ENCODE measurements around the gene AP2M1. TPM values are rescaled to one million over a fixed set of nuclear protein-coding genes. Genes with fewer than 3 reads are reported as not detected.

AP2M1 gene
- total and polyA plus RNA-seq, 5 experiments from 2014 or later: 181 to 271 (median 210) TPM

DNA sequence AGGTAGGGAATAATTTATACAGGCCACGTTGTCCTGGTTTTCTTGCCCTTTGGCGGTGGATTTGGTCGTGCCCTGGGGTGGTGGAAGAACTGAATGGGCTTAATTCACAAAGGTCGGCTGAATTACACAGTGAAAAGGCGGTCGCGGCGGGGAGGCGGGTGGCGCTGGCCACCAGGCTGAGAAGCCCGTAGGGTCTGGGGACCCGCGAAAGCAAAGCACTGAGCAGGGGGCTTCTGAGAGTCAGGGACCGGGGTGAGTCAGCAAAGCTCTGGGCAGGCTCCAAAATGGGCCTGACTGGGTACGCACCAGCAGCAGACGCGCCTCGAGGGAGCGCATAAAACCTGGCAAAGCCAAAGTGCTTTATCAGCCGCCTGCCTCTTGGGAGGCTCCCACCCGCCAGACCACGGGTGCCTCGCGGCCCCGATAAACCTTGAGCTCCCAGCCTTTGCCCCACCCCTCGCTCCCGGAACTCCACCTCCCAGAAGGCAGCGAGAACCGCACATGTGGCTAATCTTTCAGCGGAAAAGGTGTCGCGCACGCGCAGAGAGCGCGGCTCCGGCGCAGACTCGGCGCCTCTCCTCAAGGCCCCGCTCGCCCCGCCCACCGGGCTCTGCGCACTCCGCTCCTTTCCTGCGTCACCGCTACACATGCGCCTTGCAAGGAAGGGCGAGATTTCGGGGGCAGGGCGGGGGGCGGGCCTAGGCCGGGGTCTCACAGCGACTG lies 11.0 kb downstream of the AP2M1 start:
- H3K27me3 Mint-ChIP-seq: no peaks in the 10 kb centered on the region
- peaks cover 0 to 64% (median 14%) of the 10 kb centered on the region in 3 donors for H3K36me3 Mint-ChIP-seq
- peak overlapping the region; percentile 94 to 99 (median 97) for H3K4me3 Mint-ChIP-seq
- peak overlapping the region; percentile 89 to 99 (median 98) for H3K27ac Mint-ChIP-seq
- no peaks in the 10 kb centered on the region for H3K9me3 Mint-ChIP-seq
- POLR2A ChIA-PET: interaction anchor here (0.5 to 3.5 kb wide), 10 partner anchors 9 to 549 kb away, joined by 3 to 29 read pairs (median 4); partner anchors contain the start of gene PSMD2
- ATAC-seq (peak; percentile 92 to 93), DNase-seq (peak; percentile 93 to 100 (median 99))
- H3K4me1 Mint-ChIP-seq: peaks cover 22 to 54% (median 37%) of the 10 kb centered on the region in 4 donors

- Mint-ChIP-seq H3K9me3 (no peaks in the 10 kb centered on the region), H3K27ac (peak within 1 kb of the TSS; percentile 89 to 99 (median 98)), H3K27me3 (no peaks in the 10 kb centered on the region), H3K4me3 (peak within 1 kb of the TSS; percentile 94 to 99 (median 97)), H3K36me3 (peaks cover 0 to 64% (median 15%) of the 10 kb centered on the region in 3 donors), H3K4me1 (peaks cover 22 to 54% (median 37%) of the 10 kb centered on the region in 4 donors)
- DNase-seq (no peak), ATAC-seq (peak; percentile 26 to 31)
- POLR2A ChIA-PET: interaction anchor here (0.5 to 3.5 kb wide), 10 partner anchors 8 to 154 kb away, joined by 3 to 29 read pairs (median 4); partner anchors contain the start of genes EIF2B5 and PSMD2
Observed at GRCh38 chr3:184186184-184186901, 11.7 kb downstream of the AP2M1 start, which contains the start of gene ABCF3. ABCF3 (plus strand) TSS chr3:184186199; CDS start chr3:184186208, 9 bp downstream.

DNA sequence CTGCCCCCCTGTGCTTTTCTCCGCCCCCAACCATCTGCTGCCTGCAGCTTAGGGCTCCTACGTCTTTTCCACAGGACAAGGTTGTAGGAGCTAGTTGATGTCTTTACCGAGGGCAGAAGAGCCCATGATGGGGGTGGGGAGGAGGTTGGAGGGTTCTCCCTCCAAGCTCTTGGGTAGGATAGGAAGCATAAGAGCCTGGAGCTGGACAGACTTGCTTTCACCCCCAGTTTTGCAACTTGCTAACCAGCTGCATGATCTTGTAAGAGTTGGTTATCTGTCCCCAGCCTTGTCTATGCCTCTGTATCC lies 12.2 kb downstream of the AP2M1 start:
- no peak for ATAC-seq
- POLR2A ChIA-PET: interaction anchor here (1.0 to 3.5 kb wide), 3 partner anchors 13 to 52 kb away, joined by 3 to 29 read pairs (median 4); partner anchors contain the start of gene EIF2B5
- H3K36me3 Mint-ChIP-seq: peaks cover 0 to 65% (median 11%) of the 10 kb centered on the region in 3 donors
- H3K27ac Mint-ChIP-seq: peak overlapping the region in 9 of 10 donors; percentile 53 to 99 (median 98)
- no peaks in the 10 kb centered on the region for H3K9me3 Mint-ChIP-seq
- peak overlapping the region; percentile 94 to 99 (median 97) for H3K4me3 Mint-ChIP-seq
- DNase-seq: no peak
- H3K4me1 Mint-ChIP-seq: peaks cover 22 to 54% (median 37%) of the 10 kb centered on the region in 4 donors
- no peaks in the 10 kb centered on the region for H3K27me3 Mint-ChIP-seq

DNA sequence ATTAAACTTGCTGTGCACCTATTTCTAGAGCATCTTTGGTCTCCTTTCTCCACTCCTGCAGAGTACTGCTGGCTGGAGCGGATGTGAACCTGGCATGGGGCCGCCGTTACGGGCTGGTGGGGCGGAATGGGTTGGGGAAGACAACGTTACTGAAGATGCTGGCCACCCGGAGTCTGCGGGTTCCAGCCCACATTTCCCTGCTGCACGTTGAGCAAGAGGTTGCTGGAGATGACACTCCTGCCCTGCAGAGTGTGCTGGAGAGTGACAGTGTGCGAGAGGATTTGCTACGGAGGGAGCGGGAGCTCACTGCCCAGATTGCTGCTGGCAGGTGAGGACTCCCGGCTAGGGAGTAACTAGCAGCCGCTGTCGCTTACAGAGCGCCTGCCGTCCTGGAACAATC lies 13.4 kb downstream of the AP2M1 start:
- peak overlapping the region in 3 of 10 donors; percentile 28 to 44 (median 41) for H3K27ac Mint-ChIP-seq
- H3K4me3 Mint-ChIP-seq: peak overlapping the region in 9 of 10 donors; percentile 11 to 99 (median 68)
- peaks cover 0 to 67% (median 3%) of the 10 kb centered on the region in 3 donors for H3K36me3 Mint-ChIP-seq
- POLR2A ChIA-PET: interaction anchor here (1.3 kb wide), 1 partner anchor 53 kb away, joined by 4 read pairs; the partner anchor contains the start of gene EIF2B5
- peaks cover 22 to 54% (median 37%) of the 10 kb centered on the region in 4 donors for H3K4me1 Mint-ChIP-seq
- H3K27me3 Mint-ChIP-seq: no peaks in the 10 kb centered on the region
- no peaks in the 10 kb centered on the region for H3K9me3 Mint-ChIP-seq
- DNase-seq: no peak
- no peak for ATAC-seq

DNA sequence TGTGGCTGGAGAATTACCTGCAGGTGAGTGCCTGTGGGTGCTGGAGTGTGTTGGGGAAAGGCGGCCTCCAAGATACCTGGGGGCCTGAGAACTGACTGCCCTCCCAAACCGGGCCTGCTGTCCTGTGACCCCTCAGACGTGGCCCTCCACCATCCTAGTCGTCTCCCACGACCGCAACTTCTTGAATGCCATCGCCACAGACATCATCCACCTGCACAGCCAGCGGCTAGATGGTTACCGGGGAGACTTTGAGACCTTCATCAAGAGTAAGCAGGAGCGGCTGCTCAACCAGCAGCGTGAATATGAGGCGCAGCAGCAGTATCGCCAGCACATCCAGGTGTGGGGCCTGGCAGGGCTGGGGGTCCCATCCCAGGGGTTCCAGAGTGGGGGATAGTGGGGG lies 14.8 kb downstream of the AP2M1 start:
- Mint-ChIP-seq H3K4me3 (no peak overlapping the region), H3K36me3 (peaks cover 0 to 69% (median 3%) of the 10 kb centered on the region in 3 donors), H3K4me1 (peaks cover 22 to 52% (median 37%) of the 10 kb centered on the region in 4 donors), H3K9me3 (no peaks in the 10 kb centered on the region), H3K27me3 (no peaks in the 10 kb centered on the region), H3K27ac (peak overlapping the region in 1 of 10 donors; percentile 41)
- DNase-seq (no peak), ATAC-seq (no peak)
- POLR2A ChIA-PET: interaction anchor here (1.3 kb wide), 1 partner anchor 54 kb away, joined by 4 read pairs; the partner anchor contains the start of gene EIF2B5

DNA sequence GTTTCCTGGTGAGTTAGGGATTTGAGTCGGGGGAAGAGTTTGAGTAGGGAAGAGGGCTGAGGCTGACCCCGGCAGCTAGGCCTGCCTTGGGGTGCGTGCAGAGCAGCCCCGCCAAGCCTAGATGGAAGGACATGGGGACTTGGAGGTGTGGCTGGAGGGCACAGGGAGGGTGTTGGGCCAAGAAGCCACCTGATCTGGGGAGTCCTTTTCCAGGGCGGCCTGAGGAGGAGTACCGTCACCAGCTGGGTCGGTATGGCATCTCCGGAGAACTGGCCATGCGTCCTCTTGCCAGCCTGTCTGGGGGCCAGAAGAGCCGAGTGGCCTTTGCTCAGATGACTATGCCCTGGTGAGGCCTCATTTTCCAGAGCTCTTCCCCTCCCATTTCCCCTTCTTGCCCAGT lies 18.2 kb downstream of the AP2M1 start:
- no peak for ATAC-seq
- Mint-ChIP-seq H3K4me1 (peaks cover 8 to 26% (median 11%) of the 10 kb centered on the region in 4 donors), H3K36me3 (peaks cover 0 to 75% (median 3%) of the 10 kb centered on the region in 3 donors), H3K27me3 (no peaks in the 10 kb centered on the region), H3K4me3 (no peak overlapping the region), H3K9me3 (no peaks in the 10 kb centered on the region), H3K27ac (peak overlapping the region in 1 of 10 donors; percentile 69)
- POLR2A ChIA-PET: no interaction called here
- no peak for DNase-seq

- Mint-ChIP-seq H3K4me1 (peaks cover 0 to 14% (median 2%) of the 10 kb centered on the region in 4 donors), H3K4me3 (no peak overlapping the region), H3K27ac (peak overlapping the region in 2 of 10 donors; percentile 45 to 59), H3K27me3 (no peaks in the 10 kb centered on the region), H3K36me3 (peaks cover 0 to 67% (median 3%) of the 10 kb centered on the region in 3 donors), H3K9me3 (no peaks in the 10 kb centered on the region)
- POLR2A ChIA-PET: interaction anchor here (0.7 to 1.3 kb wide), 2 partner anchors 8 to 15 kb away, joined by 3 read pairs; partner anchors contain the start of gene ABCF3
- DNase-seq: no peak
- ATAC-seq: no peak
Observed at GRCh38 chr3:184193991-184194539, 19.4 kb downstream of the AP2M1 start.

DNA sequence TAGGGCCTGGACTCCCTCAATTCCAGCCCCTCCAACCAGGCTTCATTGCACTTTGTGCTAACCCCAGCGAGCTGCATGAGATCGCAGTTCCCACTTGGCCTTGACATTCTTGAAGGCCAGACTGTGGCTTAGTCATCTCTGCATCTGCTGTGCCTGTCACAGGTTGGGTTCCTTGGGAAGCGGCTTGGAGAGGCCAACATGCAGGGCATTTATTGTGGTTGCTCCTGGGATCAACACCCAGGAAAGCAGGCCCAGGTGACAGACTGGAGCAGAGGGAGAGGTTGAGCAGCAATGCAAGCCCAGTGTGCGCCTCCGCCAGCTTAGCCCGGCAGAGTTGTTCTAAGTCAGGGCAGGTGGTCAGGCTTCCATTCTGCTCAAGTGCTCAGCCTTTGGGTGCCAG lies 21.9 kb downstream of the AP2M1 start:
- H3K27ac Mint-ChIP-seq: peak overlapping the region in 2 of 10 donors; percentile 28 to 74
- no peaks in the 10 kb centered on the region for H3K9me3 Mint-ChIP-seq
- H3K4me1 Mint-ChIP-seq: peaks cover 0 to 3% (median 0%) of the 10 kb centered on the region in 4 donors
- H3K36me3 Mint-ChIP-seq: peaks cover 0 to 43% (median 0%) of the 10 kb centered on the region in 3 donors
- no peak for ATAC-seq
- H3K27me3 Mint-ChIP-seq: no peaks in the 10 kb centered on the region
- POLR2A ChIA-PET: no interaction called here
- no peak for DNase-seq
- H3K4me3 Mint-ChIP-seq: no peak overlapping the region

DNA sequence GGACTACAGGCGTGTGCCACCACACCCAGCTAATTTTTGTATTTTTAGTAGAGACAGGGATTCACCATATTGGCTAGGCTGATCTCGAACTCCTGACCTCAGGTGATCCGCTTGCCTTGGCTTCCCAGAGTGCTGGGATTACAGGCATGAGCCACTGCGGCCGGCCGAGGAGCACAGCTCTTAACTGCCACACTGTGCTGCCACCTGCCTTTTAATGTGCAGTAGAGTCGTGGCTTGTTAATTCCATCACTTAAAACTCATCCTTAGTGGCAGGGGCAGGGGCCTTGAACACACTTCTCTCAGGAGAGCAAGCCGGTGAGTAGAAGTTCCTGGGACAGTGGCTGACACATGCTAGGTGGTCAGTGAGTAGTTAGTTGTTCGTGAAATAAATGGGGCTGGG lies 23.9 kb downstream of the AP2M1 start:
- Mint-ChIP-seq H3K27me3 (peaks cover 0 to 2% (median 0%) of the 10 kb centered on the region in 5 donors), H3K4me1 (peaks cover 0 to 3% (median 0%) of the 10 kb centered on the region in 4 donors), H3K36me3 (peaks cover 0 to 24% (median 0%) of the 10 kb centered on the region in 3 donors), H3K9me3 (no peaks in the 10 kb centered on the region), H3K4me3 (no peak overlapping the region), H3K27ac (peak overlapping the region in 1 of 10 donors; percentile 51)
- POLR2A ChIA-PET: interaction anchor here (0.5 kb wide), 1 partner anchor 158 kb away, joined by 5 read pairs; no protein-coding TSS in a partner anchor
- no peak for ATAC-seq
- no peak for DNase-seq

- ATAC-seq: no peak
- no peak for DNase-seq
- Mint-ChIP-seq H3K36me3 (peaks cover 0 to 3% (median 0%) of the 10 kb centered on the region in 3 donors), H3K4me1 (peaks cover 0 to 3% (median 0%) of the 10 kb centered on the region in 4 donors), H3K4me3 (no peak overlapping the region), H3K27me3 (peaks cover 2 to 5% (median 4%) of the 10 kb centered on the region in 5 donors), H3K27ac (no peak overlapping the region), H3K9me3 (no peaks in the 10 kb centered on the region)
- POLR2A ChIA-PET: no interaction called here
Observed at GRCh38 chr3:184200825-184201224, 26.2 kb downstream of the AP2M1 start.

DNA sequence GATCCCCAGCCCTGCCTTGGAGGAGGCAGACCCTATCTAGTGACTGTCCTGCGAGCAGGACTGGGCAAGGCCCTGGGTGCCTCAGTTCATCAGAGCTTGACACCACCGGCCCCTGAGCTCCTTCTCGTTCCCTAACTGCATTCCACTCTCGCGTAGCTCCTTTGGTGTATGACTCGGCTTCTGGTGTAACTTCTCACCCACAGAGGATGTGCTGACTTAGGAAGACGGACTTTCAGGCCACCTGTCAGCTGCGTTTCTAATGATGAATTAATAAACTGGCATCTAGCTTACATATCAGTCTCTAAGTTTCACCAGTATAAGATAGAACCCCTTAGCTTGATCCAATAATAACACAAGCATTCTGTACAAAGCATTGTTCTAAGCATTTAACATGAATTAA lies 28.9 kb downstream of the AP2M1 start:
- POLR2A ChIA-PET: no interaction called here
- no peaks in the 10 kb centered on the region for H3K9me3 Mint-ChIP-seq

More for the DNA sequence above, 28.9 kb downstream of the AP2M1 start:
- no peak for ATAC-seq
- Mint-ChIP-seq H3K4me1 (no peaks in the 10 kb centered on the region), H3K4me3 (no peak overlapping the region), H3K27ac (no peak overlapping the region), H3K27me3 (peaks cover 11 to 26% (median 14%) of the 10 kb centered on the region in 5 donors), H3K36me3 (no peaks in the 10 kb centered on the region)
- no peak for DNase-seq
